ENCODE data around the gene NTM. TPM values are rescaled to one million over a fixed set of nuclear protein-coding genes. Genes with fewer than 3 reads are reported as not detected.

NTM gene
- polyA plus RNA-seq, 1 experiment, result 33.6 TPM

DNA sequence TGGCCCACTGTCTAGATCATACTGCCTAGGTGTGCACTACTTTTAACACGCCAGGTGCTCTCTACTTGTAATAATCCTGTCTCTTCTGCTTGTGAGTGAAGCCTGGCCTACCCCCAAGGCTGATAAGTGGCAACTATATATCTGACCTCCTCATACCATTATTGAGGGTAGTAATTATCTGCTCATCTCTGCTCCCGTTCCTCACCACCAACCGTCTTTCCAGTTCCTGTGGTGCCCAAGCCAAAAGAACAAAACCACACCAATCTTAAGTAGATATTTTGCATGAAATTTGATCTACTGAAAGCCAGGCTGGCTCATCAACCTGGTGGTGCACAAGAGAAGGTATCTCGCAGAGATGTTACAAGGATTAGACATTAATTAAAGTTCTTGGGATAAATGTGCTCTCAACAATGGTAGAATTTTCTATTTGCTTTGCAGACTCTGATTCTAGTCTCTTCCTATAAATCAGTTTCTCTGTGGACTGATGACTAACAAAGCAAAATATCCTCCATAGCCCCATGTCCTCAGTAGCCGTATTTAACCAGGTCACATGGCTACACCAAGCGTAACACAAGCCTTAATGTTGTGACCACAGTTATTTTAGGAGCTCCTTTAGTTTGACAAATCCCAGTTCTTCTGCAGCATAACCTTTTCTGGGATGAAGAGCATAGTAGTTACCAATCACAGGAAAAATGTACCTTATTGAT, 267.2 kb downstream of the NTM start:
- CTCF ChIA-PET, result interaction anchor here (1.2 to 1.9 kb wide), 2 partner anchors 13 to 37 kb away, joined by 3 to 5 read pairs; no protein-coding TSS in a partner anchor
- H3K4me3 ChIP-seq (ENCODE audit: low read depth, low read length), result no peak overlapping the region
- no peak for DNase-seq (ENCODE audit: low read depth)
- H3K36me3 ChIP-seq (ENCODE audit: control insufficient read depth, insufficient read depth, low read length), result no peaks in the 10 kb centered on the region
- no peaks in the 10 kb centered on the region; the same call in 1 of the 2 replicates for H3K27me3 ChIP-seq (ENCODE audit: control insufficient read depth, insufficient read depth, low read length)
- POLR2A ChIA-PET, result interaction anchor here (0.6 kb wide), 1 partner anchor 1246 kb away, joined by 3 read pairs; no protein-coding TSS in a partner anchor
- TF ChIP-seq CTCF (IDR thresholded peaks at IDR 0.05; ENCODE audit: insufficient read depth, low read depth, low read length), result no peak

- no peak for TF ChIP-seq CTCF (IDR thresholded peaks at IDR 0.05; ENCODE audit: insufficient read depth, low read depth, low read length)
- no peaks in the 10 kb centered on the region for H3K36me3 ChIP-seq (ENCODE audit: control insufficient read depth, insufficient read depth, low read length)
- DNase-seq (ENCODE audit: low read depth), result no peak
- POLR2A ChIA-PET, result no interaction called here
- no peak overlapping the region for H3K4me3 ChIP-seq (ENCODE audit: low read depth, low read length)
- CTCF ChIA-PET, result interaction anchor here (1.2 kb wide), 1 partner anchor 35 kb away, joined by 3 read pairs; no protein-coding TSS in a partner anchor
- no peaks in the 10 kb centered on the region; the same call in 1 of the 2 replicates for H3K27me3 ChIP-seq (ENCODE audit: control insufficient read depth, insufficient read depth, low read length)
These were observed 268.5 kb downstream of the NTM start for GRCh38 chr11:131638889-131639288.

GRCh38 chr11:131640320-131640719, 269.9 kb downstream of the NTM start:
- no peak for DNase-seq (ENCODE audit: low read depth)
- Histone ChIP-seq H3K36me3 (ENCODE audit: control insufficient read depth, insufficient read depth, low read length) (no peaks in the 10 kb centered on the region), H3K27me3 (ENCODE audit: control insufficient read depth, insufficient read depth, low read length) (no peaks in the 10 kb centered on the region), H3K4me3 (ENCODE audit: low read depth, low read length) (no peak overlapping the region)
- ChIA-PET CTCF (no interaction called here), POLR2A (no interaction called here)
- TF ChIP-seq CTCF (IDR thresholded peaks at IDR 0.05; ENCODE audit: insufficient read depth, low read depth, low read length), result no peak

GRCh38 chr11:131642756-131643531, 272.5 kb downstream of the NTM start:
- no peak for DNase-seq (ENCODE audit: low read depth)
- H3K36me3 ChIP-seq (ENCODE audit: control insufficient read depth, insufficient read depth, low read length), result no peaks in the 10 kb centered on the region
- no peak overlapping the region for H3K4me3 ChIP-seq (ENCODE audit: low read depth, low read length)
- POLR2A ChIA-PET, result no interaction called here
- CTCF ChIA-PET, result interaction anchor here (0.6 kb wide), 1 partner anchor 58 kb away, joined by 3 read pairs; no protein-coding TSS in a partner anchor
- no peaks in the 10 kb centered on the region for H3K27me3 ChIP-seq (ENCODE audit: control insufficient read depth, insufficient read depth, low read length)
- no peak for TF ChIP-seq CTCF (IDR thresholded peaks at IDR 0.05; ENCODE audit: insufficient read depth, low read depth, low read length)

DNA sequence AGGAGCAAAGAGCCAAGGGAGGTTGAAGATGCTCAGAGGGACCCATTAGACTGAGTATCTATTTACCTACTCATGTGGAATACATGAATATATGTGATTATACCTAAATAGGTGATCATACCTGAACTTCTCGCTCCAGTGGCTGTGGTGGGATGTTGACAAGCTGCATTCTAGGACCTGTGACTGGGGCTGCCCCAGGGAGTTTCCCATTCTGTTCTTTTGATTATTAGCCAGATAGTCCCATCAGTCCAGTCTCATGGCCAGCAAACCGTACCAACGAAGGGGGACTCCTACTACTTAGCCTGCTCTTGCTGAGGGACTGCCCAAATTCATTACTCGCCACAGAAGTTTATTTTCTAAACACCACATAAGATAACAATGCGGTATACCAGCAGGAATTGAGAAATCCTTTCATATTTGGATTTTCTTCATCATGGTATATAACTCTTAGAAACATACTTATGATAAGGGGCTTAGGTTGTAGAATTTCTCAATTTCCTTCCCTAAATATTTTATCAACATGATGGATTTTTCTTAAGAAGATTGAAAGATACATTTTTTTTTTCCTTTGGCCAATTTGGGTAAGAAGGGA, 273.9 kb downstream of the NTM start:
- ChIA-PET POLR2A (interaction anchor here (0.5 kb wide), 1 partner anchor 23 kb away, joined by 5 read pairs; no protein-coding TSS in a partner anchor), CTCF (no interaction called here)
- no peak overlapping the region for H3K4me3 ChIP-seq (ENCODE audit: low read depth, low read length)
- DNase-seq (ENCODE audit: low read depth), result no peak
- TF ChIP-seq CTCF (IDR thresholded peaks at IDR 0.05; ENCODE audit: insufficient read depth, low read depth, low read length), result no peak
- H3K36me3 ChIP-seq (ENCODE audit: control insufficient read depth, insufficient read depth, low read length), result no peaks in the 10 kb centered on the region
- H3K27me3 ChIP-seq (ENCODE audit: control insufficient read depth, insufficient read depth, low read length), result no peaks in the 10 kb centered on the region; the same call in 1 of the 2 replicates

Data from BJ (cell line).